IMR-90 (cell line): Measurements from ENCODE around the gene MAS1. TPM values are rescaled to one million over a fixed set of nuclear protein-coding genes. Genes with fewer than 3 reads are reported as not detected.

ENCODE experiments used
- ATAC-seq: fragments of 200-7000 bp; cut with Tn5 transposase; 2 replicates; pipeline ENCODE4 v1.9.1; 2020; ENCODE audit warnings: low read depth, mild to moderate bottlenecking, moderate library complexity
- BruUV-seq: library from RNA; stranded (reverse); fragments of 400-500 nt; replicated peaks from 2 replicates; lab custom pipeline; 2021; lab: Mats Ljungman, UMichigan
- CTCF ChIA-PET: fragments of 300-600 bp; formaldehyde crosslinking; extraction: SDS; loops from one replicate; lab custom pipeline; 2021; ENCODE audit warnings: antibody characterized with exemption; lab: Yijun Ruan, JAX
- POLR2A ChIA-PET: fragments of 300-600 bp; sonication (Branson Sonifier 250); formaldehyde crosslinking; loops from one replicate; lab custom pipeline; 2022; ENCODE audit warnings: antibody characterized with exemption; ENCODE audit not compliant: unreplicated experiment; lab: Charles Lee
- DNase-seq: peaks from one replicate; pipeline ENCODE4 v3.0.0; 2013
- H2AFZ ChIP-seq: replicated peaks from 2 replicates; pipeline ENCODE3; 2013; ENCODE audit warnings: low read length, mild to moderate bottlenecking; ENCODE audit not compliant: poor library complexity
- H2AK5ac ChIP-seq: 2 replicates; pipeline ENCODE4 v1.6.1; 2013; ENCODE audit warnings: low read depth, low read length, inconsistent platforms
- H2AK9ac ChIP-seq: replicated peaks from 2 replicates; pipeline ENCODE3; 2013; ENCODE audit warnings: mild to moderate bottlenecking, low read depth, low read length, moderate library complexity; ENCODE audit not compliant: poor library complexity
- H2BK120ac ChIP-seq: 2 replicates; pipeline ENCODE4 v1.6.1; 2013; ENCODE audit warnings: low read depth, low read length, inconsistent platforms
- H2BK15ac ChIP-seq: 3 replicates; pipeline ENCODE4 v1.6.1; 2013; ENCODE audit warnings: low read depth, low read length, inconsistent platforms
- H2BK20ac ChIP-seq: 2 replicates; pipeline ENCODE4 v1.6.1; 2013; ENCODE audit warnings: low read depth, mild to moderate bottlenecking, inconsistent platforms, low read length, moderate library complexity
- H2BK5ac ChIP-seq: 2 replicates; pipeline ENCODE4 v1.6.1; 2013; ENCODE audit warnings: mild to moderate bottlenecking, low read depth, low read length, inconsistent platforms; ENCODE audit not compliant: poor library complexity, severe bottlenecking
- H3K14ac ChIP-seq: replicated peaks from 2 replicates; pipeline ENCODE4 v1.6.1; 2013; ENCODE audit warnings: low read depth, low read length, inconsistent platforms
- H3K18ac ChIP-seq: 2 replicates; pipeline ENCODE4 v1.6.1; 2013; ENCODE audit warnings: low read depth, low read length, control low read depth
- H3K23ac ChIP-seq: 2 replicates; pipeline ENCODE4 v1.6.1; 2013; ENCODE audit warnings: low read depth, low read length, inconsistent platforms
- H3K27ac ChIP-seq: 2 replicates; pipeline ENCODE4 v1.5.1; 2013; ENCODE audit warnings: mild to moderate bottlenecking, control low read depth, low read length; ENCODE audit not compliant: insufficient read depth
- H3K27me3 ChIP-seq: 2 replicates; pipeline ENCODE4 v1.6.1; 2013; ENCODE audit warnings: low read length; ENCODE audit not compliant: control insufficient read depth, insufficient read depth
- H3K36me3 ChIP-seq: 2 replicates; pipeline ENCODE4 v1.6.1; 2013; ENCODE audit warnings: low read length, mixed read lengths; ENCODE audit not compliant: control insufficient read depth, insufficient read depth
- H3K4ac ChIP-seq: 2 replicates; pipeline ENCODE4 v1.6.1; 2013; ENCODE audit warnings: low read depth, low read length, inconsistent platforms
- H3K4me1 ChIP-seq: 2 replicates; pipeline ENCODE4 v1.6.1; 2013; ENCODE audit warnings: low read length, mixed read lengths; ENCODE audit not compliant: control insufficient read depth, insufficient read depth
- H3K4me2 ChIP-seq: 2 replicates; pipeline ENCODE4 v1.6.1; 2013; ENCODE audit warnings: low read depth, mild to moderate bottlenecking, control low read depth, low read length, moderate library complexity
- H3K4me3 ChIP-seq: 2 replicates; pipeline ENCODE4 v1.5.1; 2013; ENCODE audit warnings: low read depth, mild to moderate bottlenecking, control low read depth, low read length, moderate library complexity; ENCODE audit not compliant: insufficient read depth
- H3K56ac ChIP-seq: 2 replicates; pipeline ENCODE4 v1.6.1; 2013; ENCODE audit warnings: low read length, inconsistent platforms; ENCODE audit not compliant: insufficient read depth; ENCODE audit errors: extremely low read depth
- H3K79me1 ChIP-seq, 2 experiments: 2 replicates each; pipeline ENCODE4 v1.6.1; 2013; ENCODE audit warnings: low read length in 2 of 2, inconsistent platforms in 1 of 2, low read depth in 1 of 2
- H3K9ac ChIP-seq: 2 replicates; pipeline ENCODE4 v1.6.1; 2013; ENCODE audit warnings: low read depth, low read length, control low read depth
- H3K9me1 ChIP-seq: 2 replicates; pipeline ENCODE4 v1.6.1; 2013; ENCODE audit warnings: low read length, inconsistent platforms; ENCODE audit not compliant: insufficient read depth
- H3K9me3 ChIP-seq: 2 replicates; pipeline ENCODE4 v1.6.1; 2013; ENCODE audit warnings: low read length; ENCODE audit not compliant: control insufficient read depth, insufficient read depth
- H4K20me1 ChIP-seq: 2 replicates; pipeline ENCODE4 v1.6.1; 2013; ENCODE audit warnings: low read length, inconsistent platforms; ENCODE audit not compliant: insufficient read depth
- H4K5ac ChIP-seq: 2 replicates; pipeline ENCODE4 v1.6.1; 2013; ENCODE audit warnings: mild to moderate bottlenecking, low read depth, low read length, control low read depth
- H4K8ac ChIP-seq, 2 experiments: 2 replicates each; pipeline ENCODE4 v1.6.1; 2013; ENCODE audit warnings: low read depth in 2 of 2, low read length in 2 of 2, control low read depth in 1 of 2, inconsistent platforms in 1 of 2
- H4K91ac ChIP-seq: 2 replicates; pipeline ENCODE4 v1.6.1; 2013; ENCODE audit warnings: low read depth, low read length, inconsistent platforms; ENCODE audit not compliant: insufficient read depth
- MAZ ChIP-seq: IDR thresholded peaks from 2 replicates; pipeline ENCODE4 v1.6.1; 2012; ENCODE audit warnings: low read depth, mild to moderate bottlenecking, low read length, improper control_type of control experiment, moderate library complexity, borderline replicate concordance
- POLR2A ChIP-seq: IDR thresholded peaks from 2 replicates; pipeline ENCODE4 v1.6.1; 2012; ENCODE audit warnings: mild to moderate bottlenecking, low read depth, low read length
- RCOR1 ChIP-seq: IDR thresholded peaks from 2 replicates; pipeline ENCODE4 v1.6.1; 2012; ENCODE audit warnings: mild to moderate bottlenecking, low read length, improper control_type of control experiment; ENCODE audit not compliant: insufficient replicate concordance
- WGBS, 2 experiments: methylation state at CpG; one replicate each; pipeline versions ENCODE4 v1.1.5 to v1.1.7; 2013; ENCODE audit warnings: missing lambda C conversion rate in 2 of 2; ENCODE audit not compliant: insufficient read length in 1 of 2; ENCODE audit errors: extremely low coverage in 2 of 2; 5-methylcytosine and 5-hydroxymethylcytosine counted together
- dilution Hi-C: fragments of 300-500 bp; cut with HindIII; formaldehyde crosslinking; loops from one replicate; pipeline ENCODE4 v1.14.3; 2018; ENCODE audit warnings: low sequenced_read_pairs; ENCODE audit not compliant: unreplicated experiment
- in situ Hi-C: fragments of 300-500 bp; cut with MboI; formaldehyde crosslinking; loops from 3 replicates; pipeline ENCODE4 v1.14.3; 2019; ENCODE audit warnings: low sequenced_read_pairs, inconsistent platforms, mixed read lengths
- intact Hi-C: fragments of 100-400 bp; cut with micrococcal nuclease; formaldehyde crosslinking; loops from 2 replicates; pipeline ENCODE4 v1.10.0; 2022
- polyA plus RNA-seq, 3 experiments: library from polyadenylated mRNA; depleted of rRNA; stranded (reverse); fragments of >200 nt; gene quantifications; 2 replicates each; pipeline ENCODE4 v1.2.3, GENCODE V29; 2012; ENCODE audit warnings: low replicate concordance in 1 of 3
- total RNA-seq: library from RNA; depleted of rRNA; stranded (reverse); fragments of >200 nt; gene quantifications from 2 replicates; pipeline ENCODE4 v1.2.3, GENCODE V29; 2012

The MAS1 gene
- total and polyA plus RNA-seq, 2 of the 4 experiments (the other 2 are of a cell fraction) = under 0.01 TPM; not detected in 1

DNA sequence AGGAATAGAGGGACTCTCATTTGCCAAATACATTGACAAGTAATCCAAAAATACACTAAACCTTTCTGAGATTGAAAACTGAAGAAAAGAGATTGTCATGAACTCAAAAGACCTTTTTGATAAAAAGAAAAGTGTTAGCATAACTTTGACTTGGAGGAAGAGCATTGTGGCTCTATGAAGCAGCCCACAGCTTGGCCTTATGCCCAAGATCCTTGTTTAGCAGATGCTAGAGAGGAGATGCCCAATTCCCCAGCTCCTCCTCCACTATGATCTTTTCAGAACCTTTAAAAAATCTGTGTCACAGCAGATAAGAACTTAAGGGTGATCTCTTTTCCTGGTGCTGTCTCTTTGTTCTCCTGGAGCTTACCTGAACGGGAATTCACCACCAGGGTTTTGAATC lies 42.3 kb downstream of the MAS1 start:
- Histone ChIP-seq H3K23ac (no peak overlapping the region), H3K18ac (no peak overlapping the region), H3K9me3 (peaks cover 4% of the 10 kb centered on the region; the same call in 1 of the 2 replicates), H3K56ac (no peak overlapping the region), H4K91ac (no peak overlapping the region), H3K9ac (no peak overlapping the region), H3K27ac (no peak overlapping the region), H3K27me3 (no peaks in the 10 kb centered on the region), H3K4me3 (no peak overlapping the region), H2BK5ac (no peak overlapping the region), H3K36me3 (no peaks in the 10 kb centered on the region), H3K79me1 (no peaks in the 10 kb centered on the region), H3K14ac (no peak overlapping the region), H2BK15ac (no peak overlapping the region), H4K5ac (no peak overlapping the region), H2BK120ac (no peak overlapping the region), H2AK5ac (no peak overlapping the region), H3K9me1 (no peaks in the 10 kb centered on the region), H3K4me2 (no peak overlapping the region), H3K4me1 (peaks cover 5% of the 10 kb centered on the region), H2AK9ac (no peak overlapping the region), H3K4ac (no peak overlapping the region), H4K8ac (no peak overlapping the region), H2BK20ac (no peak overlapping the region), H4K20me1 (no peaks in the 10 kb centered on the region), H2AFZ (no peak overlapping the region)
- ATAC-seq (no peak), DNase-seq (peak; percentile 16)
- no peak for TF ChIP-seq RCOR1
- no peak for TF ChIP-seq POLR2A
- no peak for TF ChIP-seq MAZ
- no CpG with 5 or more reads among the region's 1 CpG for WGBS, 2 experiments
- in situ Hi-C loops = no loop called here
- intact Hi-C loops = loop anchor here (10.0 kb wide), 1 partner anchor 758 kb away; no protein-coding TSS in a partner anchor
- BruUV-seq = no TSS peak
- ChIA-PET POLR2A (no interaction called here), CTCF (no interaction called here)
- dilution Hi-C loops = no loop called here
